Activated T-cell treated with anti-CD3 and anti-CD28 coated beads, Interleukin-2, amount 50 U/mL, for 48 hours (primary cell): ENCODE results near the gene NKAIN2.
"Not testable (repeated sequence)": the region's sequence is repeated elsewhere in the genome, so short reads cannot be mapped to it uniquely, and the experiment has no call there.

Source experiments
- DNase-seq, 2 experiments: peaks; one replicate each; pipeline ENCODE4 v3.0.0-alpha.2; 2020

The NKAIN2 gene

GRCh38 chr6:124658053-124658452 is 854.4 kb downstream of the NKAIN2 start:
- no peak for DNase-seq

DNA sequence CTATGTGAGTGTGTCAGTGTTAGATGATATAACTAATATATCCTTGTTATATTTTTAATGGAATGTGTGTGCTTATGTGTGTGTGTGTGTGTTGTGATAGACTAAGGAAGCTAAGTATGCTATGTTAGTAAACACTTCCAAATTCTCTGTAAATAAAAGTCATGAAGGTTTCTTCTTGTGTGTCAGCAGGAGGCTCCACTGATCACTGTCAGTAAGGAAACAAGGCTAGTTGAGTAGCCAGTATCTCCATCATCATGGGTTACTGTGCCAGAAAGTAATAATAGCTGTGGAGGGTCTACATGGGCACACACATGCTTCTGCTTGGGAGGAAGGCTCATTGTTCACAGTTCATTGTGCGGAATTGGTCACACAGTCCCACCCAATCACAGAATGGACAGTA is 855.8 kb downstream of the NKAIN2 start:
- DNase-seq = no peak

DNA sequence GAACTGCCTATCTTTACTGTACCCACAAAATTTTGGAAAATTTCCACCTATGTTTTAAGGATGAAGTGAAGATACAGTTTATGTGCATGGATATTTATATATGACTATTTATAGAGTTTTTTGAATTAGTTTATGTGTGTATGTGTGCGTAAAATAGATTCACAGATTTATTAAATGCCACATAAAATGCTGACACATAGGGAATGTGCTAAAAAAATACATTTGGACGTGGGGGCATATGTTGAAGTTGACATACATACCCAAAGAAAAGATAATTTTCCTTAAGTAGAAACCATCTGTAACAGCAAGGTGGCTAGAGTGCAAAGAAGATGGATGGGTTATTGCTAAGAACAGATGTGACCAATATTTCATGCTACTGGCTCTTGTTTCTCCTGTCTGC is 856.5 kb downstream of the NKAIN2 start:
- no peak for DNase-seq

GRCh38 chr6:124661097-124661661 is 857.5 kb downstream of the NKAIN2 start:
- DNase-seq = no peak

DNA sequence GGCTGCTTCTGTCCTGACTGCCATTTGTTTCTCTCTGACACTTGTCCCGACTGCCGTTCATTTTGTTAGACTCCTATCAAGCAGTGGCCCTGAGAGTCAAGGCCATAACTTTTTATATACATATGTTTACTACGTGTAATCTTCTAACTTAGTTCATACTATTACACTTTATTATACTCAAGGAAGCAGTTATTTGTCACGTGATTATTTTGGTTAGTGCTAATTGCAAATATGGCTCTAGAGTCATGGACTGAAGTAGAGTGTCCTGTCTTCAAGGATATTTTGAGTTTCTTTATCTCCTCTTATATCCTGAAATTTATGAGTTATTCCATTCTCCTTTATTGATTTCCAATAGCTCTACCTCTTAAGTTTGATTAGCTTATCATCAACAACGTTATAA is 864.4 kb downstream of the NKAIN2 start:
- no peak for DNase-seq

GRCh38 chr6:124669713-124670480 is 866.2 kb downstream of the NKAIN2 start:
- no peak for DNase-seq

DNA sequence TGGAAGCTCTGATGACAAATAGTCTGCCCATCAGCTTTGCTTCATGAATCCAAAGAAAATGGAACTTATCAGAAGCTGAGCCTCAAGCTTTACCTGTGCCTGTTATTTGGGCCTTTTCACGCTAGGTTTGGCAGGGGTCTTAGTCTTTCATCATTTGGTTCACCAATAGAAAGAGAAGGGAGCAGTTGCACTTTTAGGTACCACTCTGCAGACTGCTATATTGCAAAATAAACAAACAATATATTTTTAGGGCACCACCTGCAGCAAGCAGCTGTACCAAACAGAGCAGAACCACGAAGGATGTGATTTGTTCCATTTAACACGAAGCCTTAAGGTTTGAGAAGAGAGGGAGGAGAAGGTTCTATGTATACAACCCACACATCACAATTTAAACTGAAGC is 867.1 kb downstream of the NKAIN2 start:
- DNase-seq = no peak

DNA sequence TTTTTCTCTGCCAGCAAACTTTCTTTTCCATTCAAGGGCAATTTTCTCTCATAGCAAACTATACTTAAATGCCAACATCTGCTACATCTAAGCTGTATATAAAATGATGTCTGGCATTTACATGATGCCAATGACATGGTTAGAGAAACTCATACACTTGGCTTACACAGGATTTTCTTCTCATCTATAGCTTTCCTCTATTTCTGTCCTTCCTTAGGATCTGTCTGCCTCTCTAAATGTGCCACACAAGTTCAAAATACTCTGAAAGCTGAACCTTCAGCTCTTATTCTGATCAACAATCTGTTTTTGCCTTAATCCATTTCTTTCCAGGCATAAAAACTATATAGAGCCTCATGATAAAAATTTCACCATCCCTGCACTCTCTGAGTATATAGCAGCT is 867.7 kb downstream of the NKAIN2 start:
- no peak for DNase-seq

DNA sequence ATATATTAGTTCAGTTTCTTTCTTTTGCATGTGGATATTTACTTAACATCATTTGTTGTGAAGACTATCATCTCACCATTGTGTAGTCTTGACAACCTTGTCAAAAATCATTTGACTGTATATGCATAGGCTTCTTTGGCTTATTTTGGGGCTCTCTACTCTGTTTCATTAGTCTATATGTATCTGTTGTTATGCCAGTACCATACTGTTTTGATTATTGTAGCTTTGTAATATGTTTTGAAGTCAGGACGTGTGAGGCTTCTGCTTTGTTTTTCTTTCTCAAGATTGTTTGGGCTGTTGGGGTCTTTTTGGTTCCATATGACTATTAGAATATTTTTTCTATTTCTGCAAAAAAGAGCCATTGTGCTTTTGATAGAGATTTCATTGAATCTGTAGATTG is 870.4 kb downstream of the NKAIN2 start:
- DNase-seq = no peak

GRCh38 chr6:124676033-124676432 is 872.4 kb downstream of the NKAIN2 start:
- no peak for DNase-seq

GRCh38 chr6:124677874-124678273 is 874.2 kb downstream of the NKAIN2 start:
- no peak for DNase-seq

GRCh38 chr6:124679387-124679786 is 875.7 kb downstream of the NKAIN2 start:
- DNase-seq = no peak

DNA sequence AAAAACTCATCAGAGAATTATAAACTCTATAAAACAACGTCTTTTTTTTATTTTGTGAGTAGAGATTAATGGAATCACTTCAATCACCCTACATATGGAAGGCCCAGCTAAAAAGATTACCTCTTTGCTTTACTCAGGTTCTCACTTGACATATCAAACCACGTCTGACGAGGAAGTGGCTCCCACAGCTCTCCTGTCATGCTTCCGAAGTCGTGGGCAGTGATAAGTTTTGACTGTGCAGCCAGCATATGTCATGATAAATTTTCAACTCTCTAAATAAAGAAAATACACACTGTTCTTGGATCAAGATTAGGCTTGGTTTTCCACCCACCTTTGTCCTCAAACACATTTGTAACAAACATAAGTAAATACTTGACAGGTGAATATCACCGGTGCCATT is 879.1 kb downstream of the NKAIN2 start:
- no peak for DNase-seq

- no peak for DNase-seq
These were observed 879.8 kb downstream of the NKAIN2 start for GRCh38 chr6:124683507-124683906.

GRCh38 chr6:124684621-124685020 is 881.0 kb downstream of the NKAIN2 start:
- DNase-seq = no peak

- DNase-seq = no peak
These were observed 884.7 kb downstream of the NKAIN2 start for GRCh38 chr6:124688369-124688768.

DNA sequence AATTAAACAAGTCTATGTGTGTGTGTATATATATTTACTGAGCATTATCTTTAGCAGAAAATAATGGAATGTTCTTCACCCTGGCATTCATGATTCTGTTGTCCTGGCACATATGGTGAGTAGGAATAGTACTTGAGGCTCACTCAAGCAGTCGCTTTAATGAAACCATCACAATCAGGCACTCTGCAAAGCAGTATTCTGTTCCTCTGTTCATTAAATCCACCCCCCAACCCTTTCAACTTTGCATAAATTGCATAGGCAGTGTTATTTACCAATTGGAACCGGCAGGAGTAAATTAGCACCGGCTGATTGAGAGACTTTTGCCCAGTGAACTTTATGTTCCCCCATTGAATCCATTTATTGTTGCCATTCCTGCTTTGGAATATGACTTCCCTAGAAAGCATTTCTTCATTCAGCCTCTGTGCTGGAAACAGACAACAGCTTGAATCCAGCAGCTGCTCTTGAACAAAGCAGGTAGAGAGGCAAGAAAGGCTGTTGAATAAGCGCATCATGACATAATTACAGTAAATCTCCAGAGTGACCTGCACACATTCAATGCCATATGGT is 890.6 kb downstream of the NKAIN2 start:
- DNase-seq = no peak

DNA sequence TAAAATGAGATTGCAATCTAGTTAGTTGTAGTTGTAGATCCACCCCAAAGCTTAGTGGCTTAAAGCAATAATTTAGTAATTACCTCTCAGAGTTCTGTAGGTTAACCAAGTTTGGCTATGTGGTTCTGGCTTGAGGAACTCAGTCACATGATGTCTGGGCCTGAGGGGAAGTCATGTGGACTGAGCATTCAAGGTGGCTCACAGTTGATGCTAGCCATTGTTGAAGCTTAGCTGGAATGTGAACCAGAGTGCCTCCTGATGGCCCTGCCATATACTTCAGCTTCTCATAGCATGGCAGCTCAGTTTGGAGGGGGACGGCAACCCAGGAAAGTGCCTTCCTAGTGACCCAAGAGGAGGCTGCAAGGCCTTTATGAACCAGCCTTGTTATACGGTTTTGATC is 895.4 kb downstream of the NKAIN2 start:
- DNase-seq = no peak

DNA sequence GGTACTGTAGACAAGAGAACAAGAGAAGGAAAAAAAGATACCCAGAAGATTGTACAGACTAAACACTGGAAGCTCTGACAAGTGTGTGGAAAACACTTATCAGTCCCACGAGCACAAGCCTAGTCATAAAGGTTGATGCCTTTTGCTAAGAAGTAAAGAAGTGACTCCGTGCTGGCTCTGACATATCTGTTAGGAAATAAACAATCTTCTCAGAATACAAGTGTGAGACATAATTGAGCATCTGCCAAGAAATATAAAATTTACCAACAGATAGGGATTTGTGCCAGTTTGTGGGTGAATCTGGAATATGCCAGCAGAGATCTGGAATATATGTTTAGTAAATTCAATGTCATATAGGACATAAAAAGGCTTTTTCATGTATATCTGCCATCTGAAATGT is 899.9 kb downstream of the NKAIN2 start:
- no peak for DNase-seq

DNA sequence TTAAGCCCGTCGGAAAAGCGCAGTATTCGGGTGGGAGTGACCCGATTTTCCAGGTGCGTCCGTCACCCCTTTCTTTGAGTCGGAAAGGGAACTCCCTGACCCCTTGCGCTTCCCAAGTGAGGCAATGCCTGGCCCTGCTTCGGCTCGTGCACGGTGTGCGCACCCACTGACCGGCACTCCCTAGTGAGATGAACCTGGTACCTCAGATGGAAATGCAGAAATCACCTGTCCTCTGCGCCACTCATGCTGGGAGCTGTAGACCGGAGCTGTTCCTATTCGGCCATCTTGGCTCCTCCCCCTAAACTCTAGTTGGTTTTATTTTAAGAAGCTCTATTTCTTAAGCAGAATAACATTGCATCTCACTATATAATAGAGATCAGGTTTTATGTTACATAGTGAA is 908.9 kb downstream of the NKAIN2 start:
- DNase-seq = not testable (repeated sequence)

GRCh38 chr6:124714728-124715127 is 911.1 kb downstream of the NKAIN2 start:
- no peak for DNase-seq

- DNase-seq = no peak
These were observed 916.2 kb downstream of the NKAIN2 start for GRCh38 chr6:124719913-124720312.

DNA sequence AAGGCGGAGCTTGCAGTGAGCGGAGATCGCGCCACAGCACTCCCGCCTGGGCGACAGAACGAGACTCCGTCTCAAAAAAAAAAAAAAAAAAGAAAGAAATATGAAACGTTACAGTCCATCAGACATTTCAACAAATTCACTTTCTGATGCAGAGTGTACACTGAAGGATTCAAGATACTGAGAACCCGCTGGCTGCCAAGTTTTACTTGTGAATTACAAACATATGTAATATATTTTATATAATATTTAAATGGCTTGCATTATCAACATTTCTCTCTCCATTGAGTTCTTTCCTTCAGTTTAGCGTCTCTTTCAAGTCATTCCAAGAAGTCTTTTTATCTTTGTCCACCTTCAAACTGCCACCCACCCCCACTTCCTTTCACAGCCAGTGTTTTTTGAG is 917.7 kb downstream of the NKAIN2 start:
- no peak for DNase-seq

- no peak for DNase-seq
These were observed 918.6 kb downstream of the NKAIN2 start for GRCh38 chr6:124722141-124722878.
